Activated CD4-positive, alpha-beta T cell treated with anti-CD3 and anti-CD28 coated beads for 48 hours (primary cell): Measurements from ENCODE around the gene SNX27.

Experiments
- DNase-seq: peaks from one replicate; pipeline ENCODE4 v3.0.0-alpha.2; 2020

The SNX27 gene

DNA sequence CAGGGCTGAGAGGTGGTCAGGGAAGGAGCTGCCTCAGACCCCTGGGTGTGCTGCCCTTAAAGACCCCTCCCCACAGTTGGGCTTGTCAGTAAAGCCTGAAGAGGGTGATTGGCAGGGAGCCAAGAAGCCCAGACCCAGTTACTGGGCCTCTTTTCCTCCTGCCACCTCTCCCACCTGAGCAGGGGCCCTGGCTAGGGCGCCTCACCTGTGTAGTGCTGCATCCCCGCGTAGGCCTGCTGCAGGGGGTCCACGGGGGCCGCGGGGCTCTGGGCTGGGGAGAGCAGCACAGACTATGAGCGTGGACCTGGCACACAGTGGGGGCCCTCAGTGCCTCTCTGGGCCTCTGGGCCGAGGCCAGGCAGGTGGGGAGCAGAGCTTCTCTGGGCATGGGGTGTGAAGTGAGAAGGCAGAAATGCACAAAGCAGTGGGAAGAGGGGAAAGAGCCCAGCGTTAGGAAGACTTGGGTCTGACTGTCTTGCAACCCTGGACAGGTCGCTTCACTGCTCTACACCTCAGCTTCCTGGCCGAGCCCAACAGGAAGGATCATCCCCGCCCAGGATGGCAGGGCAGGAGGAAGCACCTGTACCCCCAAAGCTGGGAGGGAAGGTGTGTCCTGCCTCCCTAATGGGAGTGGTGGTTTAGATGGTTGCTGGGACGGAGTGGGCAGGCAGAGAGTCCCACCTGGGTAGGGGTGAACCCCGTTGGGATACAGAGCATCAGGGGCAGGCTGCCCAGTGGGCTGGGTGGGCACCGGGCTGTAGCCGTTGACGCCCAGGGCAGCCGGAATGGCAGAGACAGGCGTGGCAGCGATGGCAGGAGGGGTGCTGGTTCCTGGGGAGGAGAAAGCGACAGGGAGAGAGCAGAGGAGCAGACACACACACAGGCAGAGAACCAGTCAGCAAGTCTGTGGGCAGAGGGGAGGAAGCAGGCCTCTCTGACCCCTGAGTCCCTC, 94.9 kb downstream of the SNX27 start:
- DNase-seq, result no peak

DNA sequence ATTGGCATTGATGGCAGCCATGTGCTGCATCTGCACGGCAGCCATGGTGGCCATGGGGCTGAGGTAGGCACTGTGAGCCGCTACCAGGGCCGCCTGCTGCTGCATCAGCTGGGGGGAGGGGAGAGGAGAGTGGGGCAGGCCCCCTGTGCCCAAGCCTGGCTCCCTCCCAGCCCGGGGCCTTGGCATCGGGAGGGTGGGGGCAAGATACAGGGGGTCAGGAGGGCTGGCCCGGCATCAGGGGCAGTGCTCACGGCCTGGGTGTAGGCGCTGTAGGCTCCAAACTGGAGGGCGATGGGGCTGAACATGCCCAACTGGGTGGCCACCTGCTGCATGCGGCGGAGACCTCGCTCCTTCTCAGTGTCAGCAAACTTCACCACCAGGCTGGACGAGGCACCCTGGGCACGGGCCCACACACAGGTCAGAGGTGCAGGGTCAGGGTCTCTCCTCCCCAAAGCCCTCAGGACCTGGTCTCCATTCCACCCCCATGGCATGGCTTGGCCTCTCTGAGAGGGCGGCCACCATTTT, 95.8 kb downstream of the SNX27 start:
- DNase-seq, result no peak

DNA sequence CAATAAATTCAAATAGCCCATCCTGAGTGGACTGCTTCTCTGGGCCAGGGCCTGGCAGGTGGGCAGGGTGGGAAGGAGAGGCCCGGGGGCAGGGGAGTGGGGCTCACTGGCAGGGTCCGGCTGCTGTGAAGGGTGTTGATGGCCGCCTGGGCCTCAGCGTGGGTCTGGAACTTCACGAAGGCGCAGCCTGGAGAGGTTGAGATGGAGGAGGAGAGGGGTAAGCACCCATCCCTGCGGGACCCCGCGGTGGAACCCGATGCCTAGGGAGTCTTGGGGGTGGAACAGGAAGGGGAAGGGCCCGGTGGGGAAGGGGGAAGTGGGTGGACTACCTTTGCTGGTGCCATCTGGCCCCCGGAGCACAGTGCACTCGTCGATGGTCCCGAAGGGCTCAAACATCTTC, 97.0 kb downstream of the SNX27 start:
- DNase-seq, result no peak

GRCh38 chr1:151710187-151710840, 98.5 kb downstream of the SNX27 start:
- peak; percentile 66 for DNase-seq

GRCh38 chr1:151711044-151711800, 99.4 kb downstream of the SNX27 start:
- no peak for DNase-seq

DNA sequence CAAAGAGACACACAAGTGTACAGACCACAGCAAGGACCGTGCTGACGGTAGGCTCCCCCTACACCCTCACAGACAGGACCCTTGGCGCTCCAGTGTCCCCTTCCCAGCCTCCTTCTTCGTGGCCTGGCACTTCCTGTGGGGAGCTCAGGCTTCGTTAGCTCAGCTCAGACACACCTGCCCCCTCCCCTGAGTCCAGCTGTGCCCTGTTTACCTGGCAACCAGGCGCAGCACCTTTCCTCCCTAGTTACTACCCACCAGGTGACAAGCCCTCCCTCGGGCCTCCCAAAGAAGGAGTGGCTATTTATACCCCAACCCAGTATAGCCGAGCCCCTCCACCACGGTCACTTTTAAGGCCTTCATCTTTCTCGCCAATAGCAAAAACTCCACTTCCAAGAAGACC, 100.1 kb downstream of the SNX27 start:
- no peak for DNase-seq

- DNase-seq, result no peak
These were observed 101.2 kb downstream of the SNX27 start for GRCh38 chr1:151713044-151713443.

GRCh38 chr1:151713874-151714273, 102.0 kb downstream of the SNX27 start:
- DNase-seq, result no peak

- no peak for DNase-seq
These were observed 103.2 kb downstream of the SNX27 start for GRCh38 chr1:151714820-151715725.

DNA sequence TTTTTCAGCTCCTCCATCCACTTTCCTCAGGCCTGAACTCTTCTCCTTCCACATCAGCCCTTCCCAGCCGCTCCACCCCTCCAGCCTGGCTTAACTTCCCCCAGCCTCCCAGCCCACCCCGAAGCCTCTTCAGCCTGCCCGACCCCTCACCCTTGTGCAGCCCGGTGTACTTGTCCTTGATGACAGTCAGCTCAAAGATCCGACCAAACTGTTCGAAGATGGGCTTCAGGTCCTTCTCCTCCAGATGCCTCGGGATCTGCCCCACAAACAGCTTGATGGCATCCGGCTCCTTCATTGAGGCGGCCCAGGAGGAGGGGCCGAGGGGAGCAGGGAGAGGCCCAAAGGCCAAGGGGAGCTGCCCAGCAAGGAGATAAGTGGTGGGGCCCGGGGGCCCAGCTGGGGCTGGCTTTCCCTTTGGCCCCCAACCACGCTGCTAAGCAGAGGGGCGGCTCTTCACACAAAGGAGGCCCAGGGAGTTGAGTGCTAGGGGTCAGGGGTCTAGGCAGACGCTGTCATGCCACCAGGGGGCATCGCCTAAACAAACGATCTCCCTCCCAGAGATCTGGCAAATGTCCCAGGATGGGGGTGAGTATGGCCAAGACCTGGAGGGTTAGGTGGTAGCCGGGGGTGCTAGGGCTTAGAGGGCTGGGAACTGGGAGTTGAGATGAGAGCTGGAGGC, 104.0 kb downstream of the SNX27 start:
- peak; percentile 21 for DNase-seq

- DNase-seq, result no peak
These were observed 104.5 kb downstream of the SNX27 start for GRCh38 chr1:151716405-151716762.

DNA sequence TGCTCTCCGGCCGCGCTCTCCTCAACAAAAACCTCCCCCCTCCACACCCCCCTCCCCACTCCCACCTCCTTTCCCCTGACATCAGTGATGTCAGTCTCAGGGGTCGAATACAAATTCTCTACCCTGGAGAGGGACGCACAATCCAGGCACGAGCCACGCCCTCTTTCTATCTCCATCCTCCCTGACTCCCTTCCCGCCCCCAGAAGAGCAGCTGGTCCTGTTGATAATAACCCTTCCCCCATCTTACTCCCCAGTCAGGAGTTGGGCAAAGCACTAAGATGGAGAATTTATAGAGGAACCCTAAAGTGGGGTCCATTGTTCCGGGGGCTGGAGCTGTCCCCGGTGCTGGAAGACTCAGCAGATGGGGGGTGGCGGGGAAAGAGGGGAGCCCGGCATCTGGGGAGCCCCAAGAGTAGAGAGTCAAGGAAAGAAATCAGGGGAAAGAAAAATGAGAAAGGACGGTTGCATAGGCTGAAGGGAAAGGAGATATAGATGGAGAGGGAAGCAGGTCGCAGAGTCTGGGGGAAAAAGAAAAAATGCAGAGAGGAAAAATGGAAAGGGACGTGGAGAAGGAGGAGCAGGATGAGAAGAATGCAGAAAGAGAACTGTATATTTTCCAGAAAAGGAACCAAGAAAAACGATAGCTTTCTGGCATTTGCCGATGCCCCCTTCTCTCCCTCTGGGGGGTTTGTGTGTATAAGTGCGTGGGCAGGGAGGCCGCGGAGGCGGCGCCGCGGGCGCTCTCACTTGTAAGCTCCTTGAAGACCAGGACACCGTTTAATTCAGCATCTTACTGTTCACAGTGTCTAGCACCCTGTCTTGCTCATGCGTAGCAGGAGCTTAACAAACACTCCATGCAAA, 105.2 kb downstream of the SNX27 start, which contains the start of gene CELF3:
TSS of gene CELF3 (minus strand) at position 33 of the 861 bp plus-strand sequence. CDS start 783 bp downstream, outside the sequence.
- DNase-seq, result peak; percentile 21

GRCh38 chr1:151718011-151718431, 106.2 kb downstream of the SNX27 start:
- no peak for DNase-seq

DNA sequence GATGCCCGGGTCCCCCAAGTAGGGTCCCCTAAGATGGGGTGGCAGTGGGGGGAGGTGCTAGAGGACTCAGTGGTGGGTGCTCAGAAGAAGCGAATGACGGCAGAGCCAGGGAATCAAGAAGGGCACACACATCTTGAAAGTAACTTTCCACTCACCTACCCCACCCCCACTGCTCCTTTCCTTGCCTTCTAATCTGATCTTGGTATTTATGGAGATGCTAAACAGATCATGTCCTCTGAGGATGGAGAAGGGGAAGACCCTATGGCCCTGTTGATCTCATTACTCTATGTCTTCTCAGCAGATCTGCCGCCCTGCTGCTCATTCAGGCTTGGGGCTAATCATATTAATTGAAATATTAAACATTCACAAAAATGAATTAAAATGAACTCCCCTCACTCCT, 106.8 kb downstream of the SNX27 start:
- DNase-seq, result no peak

GRCh38 chr1:151720125-151720524, 108.3 kb downstream of the SNX27 start:
- DNase-seq, result no peak

GRCh38 chr1:151720554-151720953, 108.7 kb downstream of the SNX27 start:
- DNase-seq, result no peak

- DNase-seq, result peak; percentile 47
These were observed 109.3 kb downstream of the SNX27 start, which contains the start of gene RIIAD1 for GRCh38 chr1:151720974-151721787. Gene RIIAD1, plus strand, starts transcription at chr1:151721522. Its CDS starts 15 bp downstream, at chr1:151721537.

- no peak for DNase-seq
These were observed 110.1 kb downstream of the SNX27 start for GRCh38 chr1:151721788-151722510.
